Measurements from ENCODE around the gene HARS1.
"Not testable (repeated sequence)": the region's sequence is repeated elsewhere in the genome, so short reads cannot be mapped to it uniquely, and the experiment has no call there.

Gene HARS1

GRCh38 chr5:140639148-140639981 is 51.8 kb downstream of the HARS1 start, which contains the start of gene TMCO6:
TMCO6 (plus strand) TSS chr5:140639451; CDS start chr5:140639528, 77 bp downstream.
- in situ Hi-C loops (cut with MboI; ENCODE audit: low pct_unique_long_range_greater_than_20kb, low sequenced_read_pairs, unreplicated experiment), result loop anchor here (10.0 kb wide), 1 partner anchor 265 kb away; no protein-coding TSS in a partner anchor
- TF ChIP-seq, protein P1, sequence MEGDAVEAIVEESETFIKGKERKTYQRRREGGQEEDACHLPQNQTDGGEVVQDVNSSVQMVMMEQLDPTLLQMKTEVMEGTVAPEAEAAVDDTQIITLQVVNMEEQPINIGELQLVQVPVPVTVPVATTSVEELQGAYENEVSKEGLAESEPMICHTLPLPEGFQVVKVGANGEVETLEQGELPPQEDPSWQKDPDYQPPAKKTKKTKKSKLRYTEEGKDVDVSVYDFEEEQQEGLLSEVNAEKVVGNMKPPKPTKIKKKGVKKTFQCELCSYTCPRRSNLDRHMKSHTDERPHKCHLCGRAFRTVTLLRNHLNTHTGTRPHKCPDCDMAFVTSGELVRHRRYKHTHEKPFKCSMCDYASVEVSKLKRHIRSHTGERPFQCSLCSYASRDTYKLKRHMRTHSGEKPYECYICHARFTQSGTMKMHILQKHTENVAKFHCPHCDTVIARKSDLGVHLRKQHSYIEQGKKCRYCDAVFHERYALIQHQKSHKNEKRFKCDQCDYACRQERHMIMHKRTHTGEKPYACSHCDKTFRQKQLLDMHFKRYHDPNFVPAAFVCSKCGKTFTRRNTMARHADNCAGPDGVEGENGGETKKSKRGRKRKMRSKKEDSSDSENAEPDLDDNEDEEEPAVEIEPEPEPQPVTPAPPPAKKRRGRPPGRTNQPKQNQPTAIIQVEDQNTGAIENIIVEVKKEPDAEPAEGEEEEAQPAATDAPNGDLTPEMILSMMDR (IDR thresholded peaks at IDR 0.05; ENCODE audit: extremely low read depth, insufficient read depth, missing control alignments), result peak; percentile 60
- DNase-seq (ENCODE audit: low spot score), result peak; percentile 99

- in situ Hi-C loops (cut with MboI; ENCODE audit: low pct_unique_long_range_greater_than_20kb, low sequenced_read_pairs, unreplicated experiment), result loop anchor here (10.0 kb wide), 1 partner anchor 264 kb away; no protein-coding TSS in a partner anchor
Observed at GRCh38 chr5:140638898-140639147, 52.3 kb downstream of the HARS1 start.

GRCh38 chr5:140637371-140638100 is 53.6 kb downstream of the HARS1 start:
- TF ChIP-seq, protein P1 (IDR thresholded peaks at IDR 0.05; ENCODE audit: extremely low read depth, insufficient read depth, missing control alignments), result no peak
- in situ Hi-C loops (cut with MboI; ENCODE audit: low pct_unique_long_range_greater_than_20kb, low sequenced_read_pairs, unreplicated experiment), result loop anchor here (10.0 kb wide), 1 partner anchor 263 kb away; no protein-coding TSS in a partner anchor
- no peak for DNase-seq (ENCODE audit: low spot score)

More at GRCh38 chr5:140638898-140639147, 52.3 kb downstream of the HARS1 start:
- DNase-seq (ENCODE audit: low spot score), result not testable (repeated sequence)

- DNase-seq (ENCODE audit: low spot score), result no peak
- TF ChIP-seq, protein P1 (IDR thresholded peaks at IDR 0.05; ENCODE audit: extremely low read depth, insufficient read depth, missing control alignments), result no peak
- in situ Hi-C loops (cut with MboI; ENCODE audit: low pct_unique_long_range_greater_than_20kb, low sequenced_read_pairs, unreplicated experiment), result loop anchor here (10.0 kb wide), 1 partner anchor 261 kb away; no protein-coding TSS in a partner anchor
Observed at GRCh38 chr5:140635291-140636257, 55.6 kb downstream of the HARS1 start.

DNA sequence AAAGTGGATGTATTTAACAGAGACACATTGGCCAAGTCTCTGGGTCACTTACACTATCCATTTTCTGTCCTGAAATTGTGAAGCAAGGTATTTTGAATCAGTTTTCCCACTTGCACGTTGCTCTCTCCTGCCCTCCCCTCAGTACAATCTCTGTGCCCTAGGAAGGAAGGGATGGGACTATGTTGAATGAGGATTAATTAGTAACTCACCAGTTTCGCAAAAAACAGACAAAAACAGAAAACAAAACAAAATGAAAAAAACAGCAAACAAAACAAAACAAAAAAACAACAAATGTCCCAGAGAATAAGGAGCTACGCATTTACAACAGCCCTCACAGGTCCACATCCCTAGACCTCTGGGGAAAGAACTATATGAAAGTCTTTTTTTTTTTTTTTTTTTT is 57.1 kb downstream of the HARS1 start:
- TF ChIP-seq, protein P1 (IDR thresholded peaks at IDR 0.05; ENCODE audit: extremely low read depth, insufficient read depth, missing control alignments), result no peak
- no peak for DNase-seq (ENCODE audit: low spot score)
- in situ Hi-C loops (cut with MboI; ENCODE audit: low pct_unique_long_range_greater_than_20kb, low sequenced_read_pairs, unreplicated experiment), result loop anchor here (10.0 kb wide), 1 partner anchor 259 kb away; no protein-coding TSS in a partner anchor

- in situ Hi-C loops (cut with MboI; ENCODE audit: low pct_unique_long_range_greater_than_20kb, low sequenced_read_pairs, unreplicated experiment), result loop anchor here (10.0 kb wide), 1 partner anchor 259 kb away; no protein-coding TSS in a partner anchor
- TF ChIP-seq, protein P1 (IDR thresholded peaks at IDR 0.05; ENCODE audit: extremely low read depth, insufficient read depth, missing control alignments), result no peak
- DNase-seq (ENCODE audit: low spot score), result no peak
Observed at GRCh38 chr5:140633501-140633900, 57.7 kb downstream of the HARS1 start.
